NCI-H128 (cell line): ENCODE measurements around the gene CYP2U1.

Experiments
- DNase-seq: peaks from one replicate; lab custom pipeline; 2025; ENCODE audit not compliant: unreplicated experiment; lab: John Stamatoyannopoulos, UW

Gene CYP2U1

GRCh38 chr4:107978716-107979451 is 47.5 kb downstream of the CYP2U1 start:
- no peak for DNase-seq

- DNase-seq: no peak
Measured at GRCh38 chr4:107987916-107988762, 56.8 kb downstream of the CYP2U1 start.

DNA sequence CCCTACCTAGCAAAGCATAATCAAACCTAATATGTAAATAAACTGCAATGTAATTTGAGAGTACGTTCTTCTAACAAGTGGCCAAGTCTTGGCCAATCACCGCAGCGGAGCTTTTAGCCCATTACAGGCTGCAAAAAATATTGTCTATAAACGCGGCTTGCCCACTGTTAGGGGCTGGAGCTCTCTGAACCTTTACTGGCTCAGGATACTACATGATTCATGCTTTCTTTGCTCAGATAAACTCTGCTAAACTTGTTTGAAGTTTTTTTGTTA is 57.4 kb downstream of the CYP2U1 start:
- no peak for DNase-seq

DNA sequence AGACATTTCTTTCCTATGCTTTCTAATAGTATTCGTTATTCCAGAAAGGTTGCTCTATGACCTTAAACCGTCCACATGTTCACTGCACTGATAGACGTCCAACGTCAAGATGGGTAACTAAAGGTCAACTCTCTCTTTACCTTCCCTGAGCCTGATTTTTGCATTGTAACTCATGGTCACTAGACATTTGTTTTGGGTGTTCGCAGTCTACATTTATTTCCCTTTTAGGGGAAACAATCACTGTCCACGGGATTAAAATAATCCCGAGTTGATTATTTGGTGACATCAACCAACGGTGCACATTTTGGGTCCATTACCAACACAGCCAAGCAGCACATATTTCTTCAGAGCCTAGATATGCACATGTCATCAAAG is 57.8 kb downstream of the CYP2U1 start:
- DNase-seq: no peak

DNA sequence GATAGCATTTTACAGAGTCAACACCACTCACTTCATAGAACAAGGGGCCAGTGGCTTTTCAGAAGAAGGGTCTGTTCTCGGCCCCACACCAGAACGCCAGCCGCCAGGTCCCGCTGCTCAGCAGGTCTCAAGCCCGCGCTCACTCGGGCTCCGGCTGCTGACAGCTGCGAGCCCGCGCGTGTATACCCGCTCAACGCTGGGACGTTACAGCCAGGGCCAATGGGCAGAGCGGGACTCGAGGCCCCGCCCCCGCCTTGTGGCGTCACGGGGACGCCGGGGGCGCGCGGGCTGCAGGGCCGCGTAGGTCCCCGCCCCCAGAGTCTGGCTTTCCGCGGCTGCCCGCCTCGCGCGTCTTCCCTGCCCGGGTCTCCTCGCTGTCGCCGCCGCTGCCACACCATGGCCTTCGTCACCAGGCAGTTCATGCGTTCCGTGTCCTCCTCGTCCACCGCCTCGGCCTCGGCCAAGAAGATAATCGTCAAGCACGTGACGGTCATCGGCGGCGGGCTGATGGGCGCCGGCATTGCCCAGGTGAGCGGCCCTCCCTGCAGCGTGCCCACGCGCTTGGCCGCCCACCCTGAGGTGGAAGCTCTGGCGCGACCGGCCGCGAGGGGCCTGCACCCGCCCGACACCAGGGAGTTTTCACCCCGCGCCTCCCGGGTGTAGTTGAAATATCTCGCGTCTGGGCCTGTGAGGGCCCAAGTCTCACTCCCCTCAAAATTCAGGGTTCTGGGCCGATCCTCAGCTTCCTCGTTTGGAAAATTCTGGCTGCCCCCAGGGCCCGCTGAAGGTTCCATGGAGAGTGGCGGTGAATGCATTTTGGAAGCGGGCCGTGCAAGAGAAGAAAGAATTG is 58.4 kb downstream of the CYP2U1 start, which contains the start of gene HADH:
Gene HADH, plus strand, starts transcription at position 353 of the 850 bp plus-strand sequence. Its CDS starts 44 bp downstream, at position 397.
- DNase-seq: peak; percentile 69

GRCh38 chr4:107991945-107992630 is 60.7 kb downstream of the CYP2U1 start:
- no peak for DNase-seq

- no peak for DNase-seq
Measured at GRCh38 chr4:107993969-107994368, 62.6 kb downstream of the CYP2U1 start.

DNA sequence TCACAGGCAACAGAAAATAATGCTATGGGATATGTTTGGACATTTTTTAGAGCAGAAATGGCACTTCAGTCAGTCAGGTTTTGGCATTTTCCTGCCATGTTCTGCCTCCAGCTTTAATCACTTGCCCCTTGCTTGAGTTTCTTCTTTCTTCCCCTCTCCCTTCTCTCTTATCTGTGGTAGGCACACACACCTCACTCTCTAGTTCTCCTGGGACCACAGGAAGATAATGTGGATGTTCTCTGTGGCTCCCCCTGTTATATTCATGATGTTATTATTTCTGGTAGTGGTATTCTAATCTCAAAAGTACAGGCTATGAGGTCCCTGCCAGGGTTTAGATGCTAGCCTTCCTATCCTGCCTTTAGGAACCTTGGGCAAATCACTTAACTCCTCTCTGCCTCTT is 63.5 kb downstream of the CYP2U1 start:
- DNase-seq: no peak

DNA sequence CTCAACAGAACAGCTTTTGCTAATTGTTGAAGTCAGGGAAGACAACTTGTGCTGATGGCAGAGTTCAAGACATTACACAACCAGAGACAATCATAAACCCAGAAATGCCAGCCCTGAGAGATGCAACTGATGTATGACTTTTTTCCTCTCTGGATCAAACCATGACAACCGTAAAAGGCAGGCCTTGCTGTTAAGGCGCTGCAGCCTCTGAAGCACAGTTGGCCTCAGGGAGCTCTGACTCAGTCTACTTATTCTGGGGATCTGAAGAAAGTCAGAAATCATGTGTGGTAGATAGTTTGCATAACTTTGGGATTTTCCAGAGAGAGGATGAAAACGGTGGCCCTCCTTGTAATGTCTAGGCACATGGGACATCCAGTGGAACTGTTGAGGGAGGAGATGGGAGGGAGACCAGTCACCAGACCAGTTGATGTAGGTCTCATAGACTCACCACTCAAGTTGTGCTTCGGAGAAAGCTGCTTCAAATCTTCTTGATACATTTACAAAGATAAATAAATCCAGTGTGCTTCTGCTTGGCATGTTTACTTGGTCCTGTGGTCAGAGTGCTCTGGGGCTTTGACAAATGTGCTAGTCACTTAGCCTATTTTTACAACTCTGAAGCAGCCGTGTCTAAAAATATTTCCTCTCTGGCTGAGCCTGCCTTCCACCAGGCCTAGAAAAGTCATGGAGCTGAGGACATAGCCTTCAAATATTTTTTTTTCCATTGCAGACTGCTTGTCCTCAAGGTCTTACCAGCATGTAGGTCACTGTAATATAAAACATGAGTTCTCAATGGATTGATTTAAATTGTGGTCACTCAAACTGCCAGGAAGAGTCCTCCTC is 65.8 kb downstream of the CYP2U1 start:
- DNase-seq: no peak

GRCh38 chr4:107997794-107998193 is 66.4 kb downstream of the CYP2U1 start:
- DNase-seq: no peak

- DNase-seq: no peak
Measured at GRCh38 chr4:107999932-108000539, 68.7 kb downstream of the CYP2U1 start.

- DNase-seq: no peak
Measured at GRCh38 chr4:108001540-108002135, 70.3 kb downstream of the CYP2U1 start.
